Measurements from ENCODE around the gene IFT80. TPM values are rescaled to one million over a fixed set of nuclear protein-coding genes. Genes with fewer than 3 reads are reported as not detected.
"Not testable (repeated sequence)": the region's sequence is repeated elsewhere in the genome, so short reads cannot be mapped to it uniquely, and the experiment has no call there.

IFT80 gene
- total RNA-seq, 6 experiments from 2014 or later = 6.7 to 13.7 (median 8.5) TPM

GRCh38 chr3:160368804-160369203, 30.2 kb downstream of the IFT80 start:
- Histone ChIP-seq H3K9me3 (no peaks in the 10 kb centered on the region), H3K36me3 (no peaks in the 10 kb centered on the region), H3K27me3 (no peaks in the 10 kb centered on the region), H3K4me1 (peaks cover 0 to 8% (median 0%) of the 10 kb centered on the region in 4 donors), H3K4me3 (no peak overlapping the region), H3K27ac (no peak overlapping the region)
- DNase-seq (no peak), ATAC-seq (no peak)
- TF ChIP-seq CTCF (IDR thresholded peaks at IDR 0.05) = no peak
- TF ChIP-seq POLR2A (IDR thresholded peaks at IDR 0.05) = no peak
- WGBS (ENCODE audit: insufficient coverage, low coverage, low lambda C conversion rate, missing lambda C conversion rate) = 47% methylated on average over 2 of the region's 2 CpGs
- intact Hi-C loops (cut with DNase I) = no loop called here

- H3K9me3 ChIP-seq = no peaks in the 10 kb centered on the region
- H3K27ac ChIP-seq = no peak overlapping the region
- intact Hi-C loops (cut with DNase I) = no loop called here
- H3K4me3 ChIP-seq = no peak overlapping the region
- TF ChIP-seq CTCF (IDR thresholded peaks at IDR 0.05) = no peak
- no peak for TF ChIP-seq POLR2A (IDR thresholded peaks at IDR 0.05)
- DNase-seq = no peak
- no peaks in the 10 kb centered on the region for H3K36me3 ChIP-seq
- 58% methylated on average over 1 of the region's 1 CpG for WGBS (ENCODE audit: insufficient coverage, low coverage, low lambda C conversion rate, missing lambda C conversion rate)
- H3K4me1 ChIP-seq = peaks cover 0 to 8% (median 0%) of the 10 kb centered on the region in 4 donors
- ATAC-seq = peak in 1 of 4 donors; percentile 63
- H3K27me3 ChIP-seq = no peaks in the 10 kb centered on the region
Measured at GRCh38 chr3:160365869-160366522, 33.0 kb downstream of the IFT80 start.

- DNase-seq; H3K27ac ChIP-seq; ATAC-seq; H3K36me3 ChIP-seq; intact Hi-C loops (cut with DNase I); H3K9me3 ChIP-seq; H3K4me3 ChIP-seq; H3K4me1 ChIP-seq; H3K27me3 ChIP-seq: not testable (repeated sequence)
- WGBS (ENCODE audit: insufficient coverage, low coverage, low lambda C conversion rate, missing lambda C conversion rate) = 80% methylated on average over 1 of the region's 2 CpGs
Measured at GRCh38 chr3:160362896-160363295, 36.1 kb downstream of the IFT80 start.

GRCh38 chr3:160355826-160356225, 43.2 kb downstream of the IFT80 start:
- H3K27ac ChIP-seq = no peak overlapping the region
- WGBS (ENCODE audit: insufficient coverage, low coverage, low lambda C conversion rate, missing lambda C conversion rate) = 95% methylated on average over 4 of the region's 4 CpGs
- DNase-seq (no peak), ATAC-seq (no peak)
- TF ChIP-seq CTCF (IDR thresholded peaks at IDR 0.05) = no peak
- H3K36me3 ChIP-seq = no peaks in the 10 kb centered on the region
- H3K9me3 ChIP-seq = no peaks in the 10 kb centered on the region
- H3K4me1 ChIP-seq = no peaks in the 10 kb centered on the region
- H3K27me3 ChIP-seq = no peaks in the 10 kb centered on the region
- H3K4me3 ChIP-seq = no peak overlapping the region
- intact Hi-C loops (cut with DNase I) = no loop called here

- Histone ChIP-seq H3K36me3 (no peaks in the 10 kb centered on the region), H3K4me3 (no peak overlapping the region), H3K9me3 (no peaks in the 10 kb centered on the region), H3K27ac (no peak overlapping the region), H3K27me3 (no peaks in the 10 kb centered on the region), H3K4me1 (no peaks in the 10 kb centered on the region)
- ATAC-seq (no peak), DNase-seq (no peak)
- 73% methylated on average over 2 of the region's 2 CpGs for whole genome bisulfite sequencing (ENCODE audit: insufficient coverage, low coverage, low lambda C conversion rate, missing lambda C conversion rate)
- TF ChIP-seq POLR2A (IDR thresholded peaks at IDR 0.05) (no peak), CTCF (IDR thresholded peaks at IDR 0.05) (no peak)
- intact Hi-C loops (cut with DNase I) = loop anchor here in 1 of 2 donors (5.0 kb wide), 1 partner anchor 184 kb away; no protein-coding TSS in a partner anchor
Measured at GRCh38 chr3:160346511-160346910, 52.5 kb downstream of the IFT80 start.
